Keratinocyte (primary cell): ENCODE results near the gene FOXJ2. TPM values are rescaled to one million over a fixed set of nuclear protein-coding genes. Genes with fewer than 3 reads are reported as not detected.
"Not testable (repeated sequence)": the region's sequence is repeated elsewhere in the genome, so short reads cannot be mapped to it uniquely, and the experiment has no call there.

ENCODE experiments used
- DNase-seq: peaks from one replicate; pipeline ENCODE4 v3.0.0-alpha.2; 2011; ENCODE audit warnings: low read depth, missing footprints, low spot score
- FAIRE-seq: peaks from 2 replicates; lab custom pipeline; 2011; peaks lifted over from hg19 to GRCh38; lab: Jason Lieb, UNC
- H2AFZ ChIP-seq: 2 replicates; pipeline ENCODE4 v1.6.0; 2012; ENCODE audit warnings: low read length, control low read depth, inconsistent platforms; ENCODE audit not compliant: control insufficient read depth
- H3K27ac ChIP-seq: 2 replicates; pipeline ENCODE4 v1.5.1; 2011; ENCODE audit warnings: low read length; ENCODE audit not compliant: control insufficient read depth, insufficient read depth
- H3K27me3 ChIP-seq: 3 replicates; pipeline ENCODE4 v1.6.0; 2011; ENCODE audit warnings: low read length; ENCODE audit not compliant: control insufficient read depth, insufficient read depth; ENCODE audit errors: extremely low read depth
- H3K36me3 ChIP-seq, 2 experiments: 2 replicates in 1 of 2; 3 replicates in 1 of 2; pipeline ENCODE4 v1.5.1; 2011; ENCODE audit warnings: low read length in 2 of 2, mild to moderate bottlenecking in 1 of 2; ENCODE audit not compliant: control insufficient read depth in 2 of 2, insufficient read depth in 2 of 2; ENCODE audit errors: extremely low read depth in 1 of 2
- H3K4me1 ChIP-seq: 3 replicates; pipeline ENCODE4 v1.5.1; 2011; ENCODE audit warnings: low read length; ENCODE audit not compliant: control insufficient read depth, insufficient read depth; ENCODE audit errors: extremely low read depth
- H3K4me2 ChIP-seq: 3 replicates; pipeline ENCODE4 v1.6.0; 2011; ENCODE audit warnings: low read depth, low read length; ENCODE audit not compliant: control insufficient read depth, insufficient read depth; ENCODE audit errors: extremely low read depth
- H3K4me3 ChIP-seq, 3 experiments: fragments of 200-600 bp in 1 of 3; sonication (generic) in 1 of 3; 2 replicates in 2 of 3; 3 replicates in 1 of 3; pipeline ENCODE4 v1.5.1; 2011 to 2016; ENCODE audit warnings: low read length in 3 of 3, mild to moderate bottlenecking in 3 of 3, control low read depth in 2 of 3, inconsistent platforms in 1 of 3, low read depth in 1 of 3, mixed read lengths in 1 of 3, mixed run types in 1 of 3, moderate library complexity in 1 of 3; ENCODE audit not compliant: control insufficient read depth in 2 of 3, insufficient read depth in 2 of 3; ENCODE audit errors: extremely low read depth in 1 of 3
- H3K79me2 ChIP-seq: 2 replicates; pipeline ENCODE4 v1.6.0; 2012; ENCODE audit warnings: low read length; ENCODE audit not compliant: control insufficient read depth, insufficient read depth
- H3K9ac ChIP-seq: 3 replicates; pipeline ENCODE4 v1.6.0; 2011; ENCODE audit warnings: low read length; ENCODE audit not compliant: control insufficient read depth, insufficient read depth; ENCODE audit errors: extremely low read depth
- H3K9me1 ChIP-seq: 3 replicates; pipeline ENCODE4 v1.6.0; 2011; ENCODE audit warnings: low read length; ENCODE audit not compliant: control insufficient read depth, insufficient read depth; ENCODE audit errors: extremely low read depth
- H3K9me3 ChIP-seq: 2 replicates; pipeline ENCODE4 v1.5.1; 2012; ENCODE audit warnings: low read depth, low read length; ENCODE audit not compliant: control insufficient read depth
- H4K20me1 ChIP-seq: 3 replicates; pipeline ENCODE4 v1.6.0; 2011; ENCODE audit warnings: low read length; ENCODE audit not compliant: control insufficient read depth, insufficient read depth; ENCODE audit errors: extremely low read depth
- EZH2 ChIP-seq: IDR thresholded peaks from one replicate; pipeline ENCODE4 v1.6.1; 2012; ENCODE audit warnings: inconsistent platforms, mild to moderate bottlenecking, low read length, moderate library complexity
- dilution Hi-C: fragments of 300-500 bp; cut with MboI; formaldehyde crosslinking; loops from one replicate; pipeline ENCODE4 v1.7.0; 2020; ENCODE audit warnings: low sequenced_read_pairs; ENCODE audit not compliant: extremely low pct_ligation_motif_present
- polyA plus RNA-seq, 5 experiments: library from polyadenylated mRNA; depleted of rRNA in 3 of 5; stranded (reverse) in 3 of 5; stranded (forward) in 1 of 5; unstranded in 1 of 5; fragments of >200 nt; gene quantifications; 1 replicate in 1 of 5; 2 replicates in 3 of 5; 3 replicates in 1 of 5; pipeline versions ENCODE4 v1.2.1 to v1.2.3, GENCODE V29; 2011 to 2012; ENCODE audit warnings: missing spikeins in 2 of 5, low read depth in 1 of 5, low replicate concordance in 1 of 5
- TF ChIP-seq, protein P1 (sequence below), 3 experiments: IDR thresholded peaks in 1 of 3; conservative IDR thresholded peaks in 1 of 3; optimal IDR thresholded peaks in 1 of 3; 2 replicates in 2 of 3; 3 replicates in 1 of 3; pipeline versions ENCODE3 to v1.5.1; 2011; ENCODE audit warnings: low read length in 3 of 3, mild to moderate bottlenecking in 3 of 3, moderate library complexity in 2 of 3, control low read depth in 1 of 3, inconsistent platforms in 1 of 3; ENCODE audit not compliant: insufficient read depth in 2 of 3; ENCODE audit errors: extremely low read depth in 1 of 3

Gene FOXJ2
- polyA plus RNA-seq, 1 donor (not counting 4 experiments of a cell fraction or from before 2014, with no cell fraction given): 4.2 TPM

DNA sequence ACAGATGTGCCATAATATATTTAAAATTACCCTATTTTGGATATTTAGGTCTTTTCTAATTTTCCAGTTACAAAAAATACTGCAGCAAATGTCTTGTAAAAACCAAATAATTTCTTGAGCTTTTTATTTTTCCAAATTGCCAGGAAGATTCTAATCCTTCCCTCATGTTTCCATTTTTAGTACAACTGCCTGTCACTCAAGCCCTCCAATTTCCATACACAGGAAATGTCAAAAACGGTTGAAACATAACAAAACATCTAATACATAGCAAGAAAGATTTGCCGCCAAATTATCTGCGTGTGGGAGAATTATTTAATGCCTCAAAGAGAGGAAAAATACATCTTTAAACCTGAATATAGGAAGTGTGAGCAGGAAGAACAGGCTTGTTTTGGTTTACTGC lies 2.3 kb upstream of the FOXJ2 start:
- Histone ChIP-seq H3K4me1 (peaks cover 33% of the 10 kb centered on the region), H2AFZ (no peak overlapping the region), H3K79me2 (peaks cover 25% of the 10 kb centered on the region), H3K27me3 (no peaks in the 10 kb centered on the region), H3K9me3 (no peaks in the 10 kb centered on the region), H3K27ac (no peak overlapping the region), H4K20me1 (no peaks in the 10 kb centered on the region), H3K9me1 (peaks cover 6% of the 10 kb centered on the region), H3K4me3 (no peak overlapping the region), H3K9ac (no peak overlapping the region), H3K4me2 (no peak overlapping the region), H3K36me3 (no peaks in the 10 kb centered on the region)
- dilution Hi-C loops: no loop called here
- TF ChIP-seq, protein P1, sequence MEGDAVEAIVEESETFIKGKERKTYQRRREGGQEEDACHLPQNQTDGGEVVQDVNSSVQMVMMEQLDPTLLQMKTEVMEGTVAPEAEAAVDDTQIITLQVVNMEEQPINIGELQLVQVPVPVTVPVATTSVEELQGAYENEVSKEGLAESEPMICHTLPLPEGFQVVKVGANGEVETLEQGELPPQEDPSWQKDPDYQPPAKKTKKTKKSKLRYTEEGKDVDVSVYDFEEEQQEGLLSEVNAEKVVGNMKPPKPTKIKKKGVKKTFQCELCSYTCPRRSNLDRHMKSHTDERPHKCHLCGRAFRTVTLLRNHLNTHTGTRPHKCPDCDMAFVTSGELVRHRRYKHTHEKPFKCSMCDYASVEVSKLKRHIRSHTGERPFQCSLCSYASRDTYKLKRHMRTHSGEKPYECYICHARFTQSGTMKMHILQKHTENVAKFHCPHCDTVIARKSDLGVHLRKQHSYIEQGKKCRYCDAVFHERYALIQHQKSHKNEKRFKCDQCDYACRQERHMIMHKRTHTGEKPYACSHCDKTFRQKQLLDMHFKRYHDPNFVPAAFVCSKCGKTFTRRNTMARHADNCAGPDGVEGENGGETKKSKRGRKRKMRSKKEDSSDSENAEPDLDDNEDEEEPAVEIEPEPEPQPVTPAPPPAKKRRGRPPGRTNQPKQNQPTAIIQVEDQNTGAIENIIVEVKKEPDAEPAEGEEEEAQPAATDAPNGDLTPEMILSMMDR (optimal IDR thresholded peaks at IDR 0.05 in 1 of 3, IDR thresholded peaks at IDR 0.05 in 1 of 3, conservative IDR thresholded peaks at IDR 0.05 in 1 of 3; ENCODE audit: extremely low read depth in 1 of 3, insufficient read depth in 2 of 3, low read length in 3 of 3): no peak
- no peak for TF ChIP-seq EZH2
- DNase-seq: no peak
- FAIRE-seq: no peak

DNA sequence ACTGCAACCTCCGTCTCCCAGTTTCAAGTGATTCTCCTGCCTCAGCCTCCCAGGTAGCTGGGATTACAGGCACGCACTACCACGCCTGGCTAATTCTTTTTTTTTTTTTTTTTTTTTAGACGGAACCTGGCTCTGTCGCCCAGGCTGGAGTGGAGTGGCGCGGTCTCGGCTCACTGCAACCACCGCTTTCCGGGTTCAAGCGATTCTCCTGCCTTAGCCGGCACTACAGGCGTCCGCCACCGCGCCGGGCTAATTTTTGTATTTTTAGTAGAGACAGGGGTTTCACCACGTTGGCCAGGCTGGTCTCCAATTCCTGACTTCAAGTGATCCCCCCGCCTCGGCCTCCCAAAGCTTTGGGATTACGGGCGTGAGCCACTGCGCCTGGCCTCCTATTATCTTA lies 1.5 kb upstream of the FOXJ2 start:
- DNase-seq, dilution Hi-C loops, H3K9me1 ChIP-seq, H3K9ac ChIP-seq, H3K4me2 ChIP-seq, H4K20me1 ChIP-seq, H3K4me3 ChIP-seq, H2AFZ ChIP-seq, H3K9me3 ChIP-seq, FAIRE-seq, H3K36me3 ChIP-seq, H3K27me3 ChIP-seq, H3K27ac ChIP-seq: not testable (repeated sequence)
- Histone ChIP-seq H3K79me2 (peaks cover 28% of the 10 kb centered on the region), H3K4me1 (peaks cover 36% of the 10 kb centered on the region)

DNA sequence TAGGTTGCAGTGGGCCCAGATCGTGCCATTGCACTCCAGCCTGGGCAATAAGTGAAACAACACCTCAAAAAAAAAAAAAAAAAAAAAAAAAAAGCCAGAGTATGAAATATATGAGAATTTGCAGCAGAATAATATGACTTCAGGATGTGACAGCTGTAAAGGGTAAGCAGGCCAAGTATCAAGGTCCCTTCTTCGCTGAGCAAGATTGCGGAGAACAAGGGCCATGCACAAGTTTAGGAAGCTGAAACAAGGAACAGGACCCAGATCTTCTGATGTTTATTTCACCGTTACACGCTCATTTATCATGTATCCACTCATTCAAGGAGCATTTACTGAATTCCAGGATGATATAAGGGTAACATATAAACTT lies 659 bp upstream of the FOXJ2 start:
- H3K9ac ChIP-seq: peak overlapping the region; percentile 97
- H3K4me1 ChIP-seq: peaks cover 35% of the 10 kb centered on the region
- peaks cover 33% of the 10 kb centered on the region for H3K79me2 ChIP-seq
- H3K36me3 ChIP-seq: peaks cover 0 to 3% of the 10 kb centered on the region in 2 experiments
- peak overlapping the region; percentile 93 for H2AFZ ChIP-seq
- no peak for FAIRE-seq
- H3K27me3 ChIP-seq: no peaks in the 10 kb centered on the region
- no peak for TF ChIP-seq EZH2
- TF ChIP-seq, protein P1 (optimal IDR thresholded peaks at IDR 0.05 in 1 of 3, IDR thresholded peaks at IDR 0.05 in 1 of 3, conservative IDR thresholded peaks at IDR 0.05 in 1 of 3; ENCODE audit: extremely low read depth in 1 of 3, insufficient read depth in 2 of 3, low read length in 3 of 3): no peak
- H3K9me1 ChIP-seq: peaks cover 6% of the 10 kb centered on the region
- H3K4me2 ChIP-seq: peak overlapping the region; percentile 80
- no peaks in the 10 kb centered on the region for H3K9me3 ChIP-seq
- no peak for DNase-seq
- no peaks in the 10 kb centered on the region for H4K20me1 ChIP-seq
- dilution Hi-C loops: no loop called here
- H3K27ac ChIP-seq: peak overlapping the region; percentile 87
- peak overlapping the region; percentile 80 to 91 (median 90) for H3K4me3 ChIP-seq
